GM19372 (cell line): ENCODE measurements around the gene ATXN7L3.
A peak's percentile ranks its signal among the peaks of the same experiment; 100 is the strongest.

Source experiments
- ATAC-seq: cut with Tn5 transposase; IDR thresholded peaks from one replicate; pipeline ENCODE4 v1.9.1; 2021; ENCODE audit warnings: mild to moderate bottlenecking, low read depth, moderate library complexity; ENCODE audit not compliant: unreplicated experiment

Gene ATXN7L3

GRCh38 chr17:44202756-44203155, 3.1 kb upstream of the ATXN7L3 start:
- ATAC-seq = no peak

- ATAC-seq = no peak
These were observed 933 bp upstream of the ATXN7L3 start for GRCh38 chr17:44200478-44201155.

DNA sequence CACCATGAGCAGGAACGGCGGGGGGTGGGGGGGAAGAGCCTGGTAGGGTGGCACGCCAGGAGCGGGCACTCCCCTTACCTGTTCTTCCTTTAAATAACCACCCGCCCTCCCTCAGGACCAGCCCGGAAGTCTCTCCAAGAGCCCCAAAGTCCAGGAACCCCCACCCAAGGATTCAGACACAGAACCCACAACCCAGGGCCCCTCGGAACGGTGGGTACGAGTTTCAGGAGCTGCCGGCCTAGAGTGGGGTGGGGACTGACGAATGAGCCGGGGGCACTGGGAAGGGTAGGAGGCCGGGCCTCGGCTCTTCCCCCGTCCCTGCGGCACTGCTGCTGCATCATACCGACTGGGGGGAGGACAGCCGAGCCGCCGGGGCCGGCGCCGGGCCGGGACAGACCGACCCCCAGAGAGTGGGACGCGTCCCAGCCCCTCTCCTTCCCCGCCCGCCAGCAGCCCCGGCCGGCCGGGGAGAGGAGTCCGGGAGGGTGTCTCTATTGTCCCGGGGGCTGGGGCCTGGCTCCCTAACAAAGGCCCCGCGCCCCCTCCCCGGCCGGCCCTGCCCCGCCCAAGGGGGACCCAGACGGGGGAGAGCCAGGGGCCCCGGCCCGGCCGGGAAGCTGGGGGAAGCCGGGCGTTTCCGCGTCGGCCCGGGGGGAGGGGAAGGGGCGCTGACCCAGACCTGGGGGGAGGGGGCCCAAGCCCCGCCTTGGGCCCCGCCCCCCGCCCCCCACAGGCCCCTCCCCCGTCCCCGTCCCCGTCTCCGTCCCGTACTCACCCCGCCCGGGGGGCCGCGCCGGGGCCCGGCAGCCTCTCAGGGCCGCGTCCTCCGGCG, 747 bp downstream of the ATXN7L3 start:
- peak; percentile 17 for ATAC-seq

- ATAC-seq = no peak
These were observed 1.5 kb downstream of the ATXN7L3 start for GRCh38 chr17:44197980-44198720.

DNA sequence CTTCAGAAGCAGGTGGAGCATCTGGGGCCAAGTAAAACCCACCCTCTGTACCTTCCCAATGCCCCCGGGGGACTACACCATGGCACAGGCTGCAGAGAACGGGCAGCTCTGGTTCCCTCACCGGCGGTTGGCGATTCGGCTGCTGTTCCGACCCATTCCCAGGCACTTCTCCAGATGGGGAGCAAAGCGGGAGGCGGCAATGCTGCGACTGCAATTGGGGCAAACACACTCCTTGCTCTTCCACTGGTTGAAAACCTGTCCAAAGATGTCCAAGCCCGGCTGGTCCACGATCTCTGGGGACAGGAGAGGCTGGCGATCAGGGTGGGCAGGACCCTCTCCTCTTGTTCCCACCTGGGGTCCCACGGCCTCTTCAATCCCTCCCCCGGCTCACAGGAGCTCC, 2.6 kb downstream of the ATXN7L3 start:
- no peak for ATAC-seq

GRCh38 chr17:44193326-44194084, 6.2 kb downstream of the ATXN7L3 start:
- no peak for ATAC-seq

- no peak for ATAC-seq
These were observed 6.9 kb downstream of the ATXN7L3 start for GRCh38 chr17:44192750-44193149.

DNA sequence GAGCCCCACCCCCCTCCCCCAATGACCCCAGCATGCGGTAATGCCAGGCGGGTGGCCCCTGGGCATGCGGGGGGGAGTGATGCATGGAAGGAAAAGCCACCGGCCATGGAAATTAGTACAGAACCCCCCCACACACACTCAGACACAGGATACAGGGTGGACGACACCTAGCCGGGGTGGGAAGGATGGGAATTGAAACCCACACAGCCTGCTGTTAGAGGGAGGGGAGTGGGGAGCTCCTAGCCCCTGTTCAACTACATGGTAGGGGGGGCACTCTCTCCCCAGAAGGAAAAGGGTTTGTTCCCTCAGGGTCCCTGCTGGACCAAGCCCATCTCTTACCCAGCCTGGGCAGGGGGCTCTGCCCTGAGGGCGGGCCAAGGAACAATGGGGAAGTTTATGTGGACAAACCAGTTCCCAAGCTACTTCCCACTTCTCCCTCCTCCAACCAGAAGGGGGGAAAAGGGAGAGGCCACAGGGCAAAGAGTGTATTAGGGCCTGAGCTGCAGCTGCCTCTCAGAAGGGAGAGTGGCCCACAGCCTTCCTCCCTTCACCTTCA, 7.7 kb downstream of the ATXN7L3 start:
- ATAC-seq = no peak

GRCh38 chr17:44191369-44191768, 8.3 kb downstream of the ATXN7L3 start:
- ATAC-seq = no peak

DNA sequence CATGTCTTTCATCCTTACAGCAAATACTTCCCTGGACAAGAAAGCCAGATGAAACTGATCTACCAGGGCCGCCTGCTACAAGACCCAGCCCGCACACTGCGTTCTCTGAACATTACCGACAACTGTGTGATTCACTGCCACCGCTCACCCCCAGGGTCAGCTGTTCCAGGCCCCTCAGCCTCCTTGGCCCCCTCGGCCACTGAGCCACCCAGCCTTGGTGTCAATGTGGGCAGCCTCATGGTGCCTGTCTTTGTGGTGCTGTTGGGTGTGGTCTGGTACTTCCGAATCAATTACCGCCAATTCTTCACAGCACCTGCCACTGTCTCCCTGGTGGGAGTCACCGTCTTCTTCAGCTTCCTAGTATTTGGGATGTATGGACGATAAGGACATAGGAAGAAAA, 9.2 kb downstream of the ATXN7L3 start:
- ATAC-seq = no peak

GRCh38 chr17:44188576-44189403, 10.9 kb downstream of the ATXN7L3 start:
- no peak for ATAC-seq

DNA sequence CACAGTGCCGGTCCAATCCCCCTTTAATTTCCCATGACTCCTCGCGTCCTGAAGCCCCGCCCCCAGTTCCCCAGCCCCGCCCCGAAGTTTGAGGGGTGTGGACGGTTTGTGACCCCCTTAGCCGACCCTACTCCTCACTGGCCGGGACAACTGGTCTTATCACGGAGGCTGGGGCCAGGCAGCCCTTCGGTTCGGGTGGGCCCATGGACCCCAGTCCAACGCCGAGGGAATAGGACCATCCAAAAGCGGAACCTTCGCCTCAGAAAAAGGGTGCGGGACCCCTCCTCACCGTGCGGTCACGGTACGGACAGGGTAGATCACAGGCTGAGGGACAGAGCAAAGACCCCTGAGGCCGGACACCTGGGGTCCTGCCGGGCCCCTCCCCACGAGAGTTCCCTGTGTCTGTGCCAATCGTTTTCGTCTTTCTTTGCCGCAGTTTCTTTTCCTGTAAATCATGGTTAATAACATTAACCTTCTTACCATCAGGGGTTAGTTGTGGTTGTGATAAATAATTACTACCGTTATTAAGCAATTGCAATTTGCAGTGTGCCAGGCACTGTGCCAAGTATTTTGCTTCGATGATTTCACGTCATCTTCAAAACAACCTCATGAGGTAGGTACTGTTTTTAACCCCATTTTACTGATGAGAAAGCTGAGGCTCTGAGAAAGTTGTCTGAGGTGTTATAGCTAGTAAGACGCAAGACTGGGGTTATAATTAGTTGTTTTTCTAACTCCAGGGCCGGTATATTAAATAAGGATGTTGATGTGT, 12.4 kb downstream of the ATXN7L3 start:
- ATAC-seq = peak; percentile 39

DNA sequence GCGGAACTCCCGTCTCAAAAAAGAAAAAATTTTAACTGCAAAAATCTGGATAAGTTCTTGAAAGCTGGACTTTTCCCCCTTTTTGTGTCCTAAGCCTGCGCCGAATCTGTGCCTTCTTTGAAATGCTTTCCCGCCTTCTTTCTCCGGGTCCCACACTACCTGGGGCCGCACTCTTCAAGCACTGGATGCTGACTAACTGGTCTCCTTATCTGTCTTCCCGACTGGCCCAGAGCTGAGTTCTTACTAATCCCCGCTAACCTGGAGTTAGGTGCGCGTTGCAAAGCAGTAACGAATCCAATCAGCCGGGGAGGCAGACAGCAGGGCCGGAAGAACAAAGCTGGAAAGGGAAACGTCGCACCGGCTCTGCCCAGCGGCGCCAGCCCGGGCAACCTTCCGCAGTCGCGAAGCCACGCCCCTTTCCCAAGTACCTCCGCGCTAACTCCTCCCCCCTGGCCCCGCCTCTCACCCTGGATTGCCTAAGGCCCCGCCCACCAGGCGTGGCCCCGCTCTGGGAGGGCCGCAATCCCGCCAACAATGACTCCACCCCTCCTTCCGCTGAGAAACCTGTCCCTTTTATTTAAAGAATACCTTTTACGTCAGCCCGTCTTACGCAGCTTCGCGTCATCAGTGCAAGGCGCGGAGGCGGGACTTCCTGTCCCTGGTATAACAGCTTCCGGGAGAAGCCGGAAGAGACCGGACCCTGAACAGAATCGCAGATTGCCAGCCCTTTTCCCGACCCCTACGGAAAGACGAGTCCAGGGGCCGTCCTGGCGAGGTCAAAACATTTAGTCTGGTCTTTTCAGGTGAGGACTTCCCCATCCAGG, 13.2 kb downstream of the ATXN7L3 start, which contains the start of gene TMUB2:
Gene TMUB2 (plus strand): TSS at position 666 of the 824 bp plus-strand sequence. CDS start 737 bp downstream, outside the sequence.
- peak; percentile 91 for ATAC-seq

DNA sequence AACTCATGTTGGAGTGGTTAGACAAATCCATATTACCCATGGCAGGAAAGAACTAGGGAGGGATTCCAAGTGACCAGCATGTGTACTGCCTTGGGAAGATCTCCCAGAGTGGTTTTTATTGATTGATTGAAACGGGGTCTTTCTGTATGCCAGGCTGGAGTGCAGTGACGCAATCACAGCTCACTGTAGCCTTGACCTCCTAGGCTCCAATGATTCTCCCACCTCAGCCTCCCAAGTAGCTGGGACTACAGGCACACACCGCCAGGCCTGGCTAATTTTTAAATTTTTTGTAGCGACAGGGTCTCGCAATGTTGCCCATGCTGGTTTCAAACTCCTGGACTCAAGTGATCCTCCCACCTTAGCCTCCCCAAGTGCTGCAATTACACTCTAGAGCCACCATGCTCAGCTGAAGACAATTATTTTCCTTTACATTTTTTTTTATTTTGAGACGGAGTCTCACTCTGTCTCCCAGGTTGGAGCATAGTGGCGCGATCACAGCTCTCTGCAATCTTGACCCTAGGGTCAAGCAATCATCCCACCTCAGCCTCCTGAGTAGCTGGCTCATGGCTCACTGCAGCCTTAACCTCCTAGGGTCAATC, 15.4 kb downstream of the ATXN7L3 start:
- no peak for ATAC-seq

DNA sequence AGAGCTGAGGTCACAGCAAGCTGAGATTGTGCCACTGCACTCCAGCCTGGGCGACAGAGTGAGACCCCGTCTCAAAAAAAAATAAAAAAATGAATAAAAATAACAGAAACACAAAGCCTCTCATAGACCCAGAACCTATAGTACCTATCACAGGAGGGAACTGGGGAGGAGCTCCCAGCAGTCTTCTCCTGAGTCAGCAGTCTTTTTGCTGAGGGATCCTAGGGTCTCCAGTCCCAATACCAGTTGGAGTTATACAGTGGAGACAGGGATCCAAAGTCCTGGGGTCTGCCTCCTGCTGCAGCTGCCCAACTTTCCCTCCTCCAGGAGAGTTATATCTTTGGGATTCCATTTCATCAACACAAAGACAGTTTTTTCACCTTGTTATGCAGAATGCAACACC, 16.7 kb downstream of the ATXN7L3 start:
- ATAC-seq = no peak

DNA sequence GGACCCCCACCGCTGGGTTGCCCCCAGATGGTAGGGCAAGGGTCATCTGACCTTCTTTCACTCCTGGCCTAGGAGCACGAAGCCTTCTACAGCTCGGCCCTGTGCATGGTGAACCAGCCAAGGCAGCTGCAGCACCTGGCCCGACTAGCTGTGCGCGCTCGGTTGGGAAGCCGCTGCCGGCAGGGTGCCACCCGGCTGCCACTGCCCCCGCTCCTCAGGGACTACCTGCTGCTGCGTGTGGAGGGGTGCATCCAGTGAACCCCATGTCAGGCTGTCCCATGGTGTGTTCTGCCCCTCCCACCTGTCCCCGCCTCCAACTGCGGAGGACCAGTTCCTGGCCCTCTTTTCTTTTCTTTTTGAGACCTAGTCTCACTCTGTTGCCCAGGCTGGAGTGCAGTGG, 21.6 kb downstream of the ATXN7L3 start:
- no peak for ATAC-seq

- ATAC-seq = no peak
These were observed 22.0 kb downstream of the ATXN7L3 start for GRCh38 chr17:44177640-44178039.
